ENCODE measurements around the gene ADORA2B.

The ADORA2B gene

DNA sequence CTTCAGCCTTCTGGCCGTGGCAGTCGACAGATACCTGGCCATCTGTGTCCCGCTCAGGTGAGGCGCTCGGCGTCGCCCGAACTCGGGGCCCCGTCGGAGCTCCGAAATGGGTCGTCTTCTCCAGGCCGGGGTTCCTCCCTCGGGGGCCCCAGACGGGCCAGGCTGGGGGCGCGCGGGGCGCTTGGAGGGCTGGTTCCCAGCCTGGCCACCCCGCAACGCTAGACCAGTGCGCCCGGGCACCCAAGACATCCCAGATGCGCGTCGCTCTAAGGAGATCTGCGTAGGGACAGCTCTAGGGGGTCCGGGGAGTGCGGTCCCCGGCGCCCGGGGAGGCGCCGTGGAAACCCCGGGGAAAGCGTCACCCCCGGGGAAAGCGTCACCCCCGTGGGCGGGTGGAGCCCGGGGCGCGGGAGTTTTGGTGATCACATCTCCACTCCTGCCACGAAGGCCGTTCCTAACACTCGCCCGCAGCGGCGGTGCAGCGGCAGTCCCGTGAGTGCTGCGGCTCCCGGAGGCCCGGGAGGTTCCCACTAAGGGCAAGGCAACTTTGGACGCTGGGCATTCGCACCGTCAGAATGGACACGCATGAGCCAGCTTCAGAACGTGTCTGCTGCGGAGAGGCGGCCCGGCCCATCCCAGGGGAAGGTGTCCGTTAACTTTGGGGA is 729 bp downstream of the ADORA2B start:
- peaks cover 8% of the 10 kb centered on the region; the same call in 1 of the 2 replicates for H3K27me3 ChIP-seq (ENCODE audit: insufficient read depth, low read length)
- no peaks in the 10 kb centered on the region for H3K9me3 ChIP-seq (ENCODE audit: low read length)
- no peak overlapping the region for H2AFZ ChIP-seq (ENCODE audit: low read length)
- H3K27ac ChIP-seq (ENCODE audit: low read depth, low read length, poor library complexity, severe bottlenecking): no peak overlapping the region
- no peaks in the 10 kb centered on the region for H3K36me3 ChIP-seq (ENCODE audit: insufficient read depth, low read length)
- H3K4me2 ChIP-seq (ENCODE audit: low read length): peak overlapping the region; percentile 62
- H4K20me1 ChIP-seq (ENCODE audit: insufficient read depth, low read length): no peaks in the 10 kb centered on the region
- TF ChIP-seq, protein P1, sequence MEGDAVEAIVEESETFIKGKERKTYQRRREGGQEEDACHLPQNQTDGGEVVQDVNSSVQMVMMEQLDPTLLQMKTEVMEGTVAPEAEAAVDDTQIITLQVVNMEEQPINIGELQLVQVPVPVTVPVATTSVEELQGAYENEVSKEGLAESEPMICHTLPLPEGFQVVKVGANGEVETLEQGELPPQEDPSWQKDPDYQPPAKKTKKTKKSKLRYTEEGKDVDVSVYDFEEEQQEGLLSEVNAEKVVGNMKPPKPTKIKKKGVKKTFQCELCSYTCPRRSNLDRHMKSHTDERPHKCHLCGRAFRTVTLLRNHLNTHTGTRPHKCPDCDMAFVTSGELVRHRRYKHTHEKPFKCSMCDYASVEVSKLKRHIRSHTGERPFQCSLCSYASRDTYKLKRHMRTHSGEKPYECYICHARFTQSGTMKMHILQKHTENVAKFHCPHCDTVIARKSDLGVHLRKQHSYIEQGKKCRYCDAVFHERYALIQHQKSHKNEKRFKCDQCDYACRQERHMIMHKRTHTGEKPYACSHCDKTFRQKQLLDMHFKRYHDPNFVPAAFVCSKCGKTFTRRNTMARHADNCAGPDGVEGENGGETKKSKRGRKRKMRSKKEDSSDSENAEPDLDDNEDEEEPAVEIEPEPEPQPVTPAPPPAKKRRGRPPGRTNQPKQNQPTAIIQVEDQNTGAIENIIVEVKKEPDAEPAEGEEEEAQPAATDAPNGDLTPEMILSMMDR (IDR thresholded peaks at IDR 0.05; ENCODE audit: low read length): no peak
- TF ChIP-seq EZH2 (IDR thresholded peaks at IDR 0.05; ENCODE audit: borderline replicate concordance, low read length): no peak
- H3K4me3 ChIP-seq (ENCODE audit: low read depth, low read length, poor library complexity, severe bottlenecking): peak overlapping the region; percentile 51
- no peak overlapping the region for H3K9ac ChIP-seq (ENCODE audit: low read length)
- no peaks in the 10 kb centered on the region for H3F3A ChIP-seq (ENCODE audit: insufficient read depth, low read length)
- H3K79me2 ChIP-seq (ENCODE audit: insufficient read depth, low read length): no peaks in the 10 kb centered on the region
- H3K4me1 ChIP-seq (ENCODE audit: insufficient read depth, low read length, severe bottlenecking): peaks cover 9% of the 10 kb centered on the region
- H3K9me2 ChIP-seq (ENCODE audit: low read depth, low read length): no peaks in the 10 kb centered on the region

DNA sequence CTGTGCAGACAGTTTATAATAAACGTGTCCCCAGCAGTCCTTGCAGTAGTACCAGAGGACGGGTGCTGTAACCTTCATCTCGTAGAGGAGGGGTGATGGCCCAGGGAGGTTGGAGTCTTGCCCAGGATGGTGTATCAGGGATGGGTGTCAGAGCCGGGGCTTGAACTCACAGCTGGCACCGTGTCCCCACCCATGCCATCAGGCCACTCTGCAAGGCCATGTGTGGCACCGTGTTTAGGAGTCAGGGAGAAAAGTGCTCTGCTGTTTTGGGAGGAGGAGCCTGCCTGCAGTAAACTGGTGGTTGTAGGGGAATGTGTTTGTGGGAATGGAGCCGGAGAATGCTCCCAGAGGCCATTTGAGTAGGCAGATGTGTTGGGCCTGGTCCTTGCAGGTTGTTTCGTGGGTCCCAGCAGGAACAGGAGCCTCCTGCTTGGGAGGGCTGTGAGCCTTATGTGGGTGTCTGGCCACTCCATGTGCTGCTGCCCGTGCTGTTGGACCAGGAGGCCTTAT is 1.7 kb downstream of the ADORA2B start:
- H3K79me2 ChIP-seq (ENCODE audit: insufficient read depth, low read length): no peaks in the 10 kb centered on the region
- H4K20me1 ChIP-seq (ENCODE audit: insufficient read depth, low read length): no peaks in the 10 kb centered on the region
- H3K4me3 ChIP-seq (ENCODE audit: low read depth, low read length, poor library complexity, severe bottlenecking): no peak overlapping the region
- TF ChIP-seq, protein P1 (IDR thresholded peaks at IDR 0.05; ENCODE audit: low read length): no peak
- TF ChIP-seq EZH2 (IDR thresholded peaks at IDR 0.05; ENCODE audit: borderline replicate concordance, low read length): no peak
- H3K27ac ChIP-seq (ENCODE audit: low read depth, low read length, poor library complexity, severe bottlenecking): no peak overlapping the region
- no peaks in the 10 kb centered on the region for H3K36me3 ChIP-seq (ENCODE audit: insufficient read depth, low read length)
- H3K9me2 ChIP-seq (ENCODE audit: low read depth, low read length): no peaks in the 10 kb centered on the region
- no peak overlapping the region for H2AFZ ChIP-seq (ENCODE audit: low read length)
- no peak overlapping the region for H3K4me2 ChIP-seq (ENCODE audit: low read length)
- H3F3A ChIP-seq (ENCODE audit: insufficient read depth, low read length): no peaks in the 10 kb centered on the region
- peaks cover 9% of the 10 kb centered on the region for H3K4me1 ChIP-seq (ENCODE audit: insufficient read depth, low read length, severe bottlenecking)
- H3K27me3 ChIP-seq (ENCODE audit: insufficient read depth, low read length): peaks cover 8% of the 10 kb centered on the region; the same call in 1 of the 2 replicates
- H3K9ac ChIP-seq (ENCODE audit: low read length): no peak overlapping the region
- H3K9me3 ChIP-seq (ENCODE audit: low read length): no peaks in the 10 kb centered on the region

DNA sequence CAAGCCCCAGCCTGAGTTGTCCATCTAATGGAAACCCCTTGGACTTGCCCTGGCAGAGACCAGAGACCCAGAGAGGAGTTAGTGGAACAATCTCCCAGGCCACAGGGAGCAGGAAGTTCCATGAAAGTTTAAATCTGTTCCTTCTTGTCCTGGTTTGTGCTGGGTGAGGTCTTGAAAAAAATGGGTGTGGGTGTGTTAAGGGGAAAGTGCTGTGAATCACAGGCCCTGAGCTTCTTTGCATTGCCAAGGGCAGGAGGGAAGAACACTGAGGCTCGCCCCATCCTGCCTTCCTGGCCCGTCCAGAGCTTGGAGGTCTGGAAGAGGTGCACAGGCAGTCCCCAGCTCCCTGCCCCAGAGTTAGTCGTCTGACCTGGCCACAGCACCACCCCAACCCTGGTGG is 2.3 kb downstream of the ADORA2B start:
- Histone ChIP-seq H3F3A (ENCODE audit: insufficient read depth, low read length) (no peaks in the 10 kb centered on the region), H3K27ac (ENCODE audit: low read depth, low read length, poor library complexity, severe bottlenecking) (no peak overlapping the region), H3K9me2 (ENCODE audit: low read depth, low read length) (no peaks in the 10 kb centered on the region), H3K4me2 (ENCODE audit: low read length) (no peak overlapping the region), H3K79me2 (ENCODE audit: insufficient read depth, low read length) (no peaks in the 10 kb centered on the region), H3K4me3 (ENCODE audit: low read depth, low read length, poor library complexity, severe bottlenecking) (no peak overlapping the region), H4K20me1 (ENCODE audit: insufficient read depth, low read length) (no peaks in the 10 kb centered on the region), H3K27me3 (ENCODE audit: insufficient read depth, low read length) (peaks cover 8% of the 10 kb centered on the region; the same call in 1 of the 2 replicates), H3K9ac (ENCODE audit: low read length) (no peak overlapping the region), H3K4me1 (ENCODE audit: insufficient read depth, low read length, severe bottlenecking) (peaks cover 9% of the 10 kb centered on the region), H3K36me3 (ENCODE audit: insufficient read depth, low read length) (no peaks in the 10 kb centered on the region), H2AFZ (ENCODE audit: low read length) (no peak overlapping the region), H3K9me3 (ENCODE audit: low read length) (no peaks in the 10 kb centered on the region)
- TF ChIP-seq EZH2 (IDR thresholded peaks at IDR 0.05; ENCODE audit: borderline replicate concordance, low read length): no peak
- TF ChIP-seq, protein P1 (IDR thresholded peaks at IDR 0.05; ENCODE audit: low read length): no peak

All from OCI-LY1 (cell line).